Skeletal muscle tissue (tissue), 4 donors: ENCODE data around the gene PLA2G2C. TPM values are rescaled to one million over a fixed set of nuclear protein-coding genes. Genes with fewer than 3 reads are reported as not detected.
A peak's percentile ranks its signal among the peaks of the same experiment; 100 is the strongest.

Experiments used
- H3K27ac ChIP-seq: one replicate; pipeline ENCODE4 v1.7.0; 2013; ENCODE audit warnings: mild to moderate bottlenecking, low read depth, low read length, inconsistent platforms
- H3K27me3 ChIP-seq, 3 donors: one replicate each; pipeline ENCODE4 v1.7.0; 2013; ENCODE audit warnings: low read length in 3 of 3; ENCODE audit not compliant: control insufficient read depth in 3 of 3, insufficient read depth in 3 of 3
- H3K36me3 ChIP-seq, 3 donors: one replicate each; pipeline ENCODE4 v1.7.0; 2013; ENCODE audit warnings: low read length in 3 of 3; ENCODE audit not compliant: control insufficient read depth in 3 of 3, insufficient read depth in 3 of 3
- H3K4me1 ChIP-seq, 3 donors: one replicate each; pipeline ENCODE4 v1.7.0; 2013; ENCODE audit warnings: low read length in 3 of 3, mild to moderate bottlenecking in 3 of 3; ENCODE audit not compliant: control insufficient read depth in 3 of 3, insufficient read depth in 3 of 3
- H3K4me3 ChIP-seq, 3 donors: one replicate each; pipeline ENCODE4 v1.7.0; 2013; ENCODE audit warnings: low read length in 3 of 3
- H3K9ac ChIP-seq, 3 donors: one replicate each; pipeline ENCODE4 v1.7.0; 2013; ENCODE audit warnings: low read length in 3 of 3, mild to moderate bottlenecking in 3 of 3, moderate library complexity in 2 of 3, low read depth in 1 of 3
- H3K9me3 ChIP-seq, 3 donors: one replicate each; pipeline ENCODE4 v1.7.0; 2013; ENCODE audit warnings: low read length in 3 of 3; ENCODE audit not compliant: control insufficient read depth in 3 of 3
- total RNA-seq: library from RNA; depleted of rRNA; stranded (reverse); fragments of >200 nt; gene quantifications from one replicate; pipeline ENCODE4 v1.2.3, GENCODE V29; 2014
- donor health status: Osteomylitis.

PLA2G2C gene
- total RNA-seq, 1 donor from 2014 or later: not detected

- H3K4me1 ChIP-seq: peaks cover 5 to 10% (median 7%) of the 10 kb centered on the region in 3 donors
- H3K4me3 ChIP-seq: no peak overlapping the region
- H3K36me3 ChIP-seq: no peaks in the 10 kb centered on the region
- no peaks in the 10 kb centered on the region for H3K9me3 ChIP-seq
- peaks cover 6 to 11% (median 9%) of the 10 kb centered on the region in 3 donors for H3K27me3 ChIP-seq
- H3K27ac ChIP-seq: no peak overlapping the region
- H3K9ac ChIP-seq: no peak overlapping the region
Measured at GRCh38 chr1:20179371-20180128, 6.8 kb downstream of the PLA2G2C start.

- peaks cover 5 to 10% (median 7%) of the 10 kb centered on the region in 3 donors for H3K4me1 ChIP-seq
- peak overlapping the region in 1 of 3 donors; percentile 23 for H3K9ac ChIP-seq
- H3K27ac ChIP-seq: no peak overlapping the region
- H3K36me3 ChIP-seq: no peaks in the 10 kb centered on the region
- no peaks in the 10 kb centered on the region for H3K9me3 ChIP-seq
- H3K4me3 ChIP-seq: no peak overlapping the region
- peaks cover 1 to 8% (median 5%) of the 10 kb centered on the region in 3 donors for H3K27me3 ChIP-seq
Measured at GRCh38 chr1:20178634-20179370, 7.5 kb downstream of the PLA2G2C start.

GRCh38 chr1:20174937-20175666 lies 11.2 kb downstream of the PLA2G2C start:
- peaks cover 5 to 10% (median 7%) of the 10 kb centered on the region in 3 donors for H3K4me1 ChIP-seq
- H3K9me3 ChIP-seq: no peaks in the 10 kb centered on the region
- H3K27ac ChIP-seq: no peak overlapping the region
- peaks cover 0 to 2% (median 0%) of the 10 kb centered on the region in 3 donors for H3K27me3 ChIP-seq
- H3K4me3 ChIP-seq: no peak overlapping the region
- H3K9ac ChIP-seq: no peak overlapping the region
- no peaks in the 10 kb centered on the region for H3K36me3 ChIP-seq

GRCh38 chr1:20172033-20172590 lies 14.2 kb downstream of the PLA2G2C start:
- peaks cover 5 to 17% (median 8%) of the 10 kb centered on the region in 3 donors for H3K27me3 ChIP-seq
- H3K9ac ChIP-seq: no peak overlapping the region
- H3K9me3 ChIP-seq: no peaks in the 10 kb centered on the region
- H3K36me3 ChIP-seq: no peaks in the 10 kb centered on the region
- peaks cover 0 to 4% (median 0%) of the 10 kb centered on the region in 3 donors for H3K4me1 ChIP-seq
- H3K4me3 ChIP-seq: no peak overlapping the region
- H3K27ac ChIP-seq: no peak overlapping the region

GRCh38 chr1:20169932-20170331 lies 16.4 kb downstream of the PLA2G2C start:
- Histone ChIP-seq H3K4me1 (peaks cover 6 to 7% (median 7%) of the 10 kb centered on the region in 3 donors), H3K4me3 (no peak overlapping the region), H3K36me3 (no peaks in the 10 kb centered on the region), H3K27ac (no peak overlapping the region), H3K9ac (no peak overlapping the region), H3K9me3 (peaks cover 0 to 2% (median 0%) of the 10 kb centered on the region in 3 donors), H3K27me3 (peaks cover 12 to 30% (median 15%) of the 10 kb centered on the region in 3 donors)

- Histone ChIP-seq H3K4me3 (no peak overlapping the region), H3K9ac (no peak overlapping the region), H3K4me1 (peaks cover 14 to 15% (median 15%) of the 10 kb centered on the region in 3 donors), H3K27ac (no peak overlapping the region), H3K9me3 (peaks cover 0 to 2% (median 0%) of the 10 kb centered on the region in 3 donors), H3K36me3 (no peaks in the 10 kb centered on the region), H3K27me3 (peaks cover 12 to 30% (median 15%) of the 10 kb centered on the region in 3 donors)
Measured at GRCh38 chr1:20168564-20169491, 17.5 kb downstream of the PLA2G2C start.

GRCh38 chr1:20167126-20167525 lies 19.2 kb downstream of the PLA2G2C start:
- no peak overlapping the region for H3K9ac ChIP-seq
- H3K27ac ChIP-seq: no peak overlapping the region
- peaks cover 12 to 30% (median 15%) of the 10 kb centered on the region in 3 donors for H3K27me3 ChIP-seq
- peaks cover 14 to 15% (median 15%) of the 10 kb centered on the region in 3 donors for H3K4me1 ChIP-seq
- no peaks in the 10 kb centered on the region for H3K36me3 ChIP-seq
- peaks cover 0 to 2% (median 0%) of the 10 kb centered on the region in 3 donors for H3K9me3 ChIP-seq
- H3K4me3 ChIP-seq: no peak overlapping the region

- peaks cover 10 to 30% (median 15%) of the 10 kb centered on the region in 3 donors for H3K27me3 ChIP-seq
- peaks cover 14 to 15% (median 15%) of the 10 kb centered on the region in 3 donors for H3K4me1 ChIP-seq
- no peak overlapping the region for H3K4me3 ChIP-seq
- H3K36me3 ChIP-seq: no peaks in the 10 kb centered on the region
- no peak overlapping the region for H3K27ac ChIP-seq
- no peak overlapping the region for H3K9ac ChIP-seq
- H3K9me3 ChIP-seq: peaks cover 0 to 2% (median 0%) of the 10 kb centered on the region in 3 donors
Measured at GRCh38 chr1:20166051-20166450, 20.3 kb downstream of the PLA2G2C start.
